ENCODE results near the gene HMCES.

Gene HMCES

GRCh38 chr3:129349791-129350190 is 71.1 kb downstream of the HMCES start:
- DNase-seq, result no peak

- no peak for DNase-seq
These were observed 73.4 kb downstream of the HMCES start for GRCh38 chr3:129352045-129352444.

GRCh38 chr3:129352650-129353588 is 74.2 kb downstream of the HMCES start:
- DNase-seq, result no peak

GRCh38 chr3:129353589-129353941 is 74.9 kb downstream of the HMCES start:
- no peak for DNase-seq

Measured in 8988T (cell line).